BE2C (cell line): ENCODE data around the gene TNFRSF14.

Experiments used
- DNase-seq: peaks from one replicate; pipeline ENCODE4 v3.0.0-alpha.2; 2020
- H3K27me3 ChIP-seq: fragments of 250-450 bp; sonication (Bioruptor Pico); 2 replicates; pipeline ENCODE4 v1.5.1; 2020; ENCODE audit warnings: mild to moderate bottlenecking
- H3K36me3 ChIP-seq: fragments of 250-450 bp; sonication (Bioruptor Pico); 2 replicates; pipeline ENCODE4 v1.5.1; 2020; ENCODE audit warnings: mild to moderate bottlenecking
- H3K4me1 ChIP-seq: fragments of 250-450 bp; sonication (Bioruptor Pico); 2 replicates; pipeline ENCODE4 v1.5.1; 2020
- H3K4me3 ChIP-seq: 2 replicates; pipeline ENCODE4 v1.5.1; 2011; ENCODE audit warnings: low read depth, low read length
- H3K9me3 ChIP-seq: fragments of 250-450 bp; sonication (Bioruptor Pico); 2 replicates; pipeline ENCODE4 v1.5.1; 2020
- CTCF ChIP-seq: IDR thresholded peaks from 2 replicates; pipeline ENCODE4 v1.5.1; 2012; ENCODE audit warnings: mild to moderate bottlenecking, low read depth, low read length

TNFRSF14 gene

GRCh38 chr1:2538872-2539271 is 17.3 kb upstream of the TNFRSF14 start:
- Histone ChIP-seq H3K9me3 (no peaks in the 10 kb centered on the region), H3K36me3 (no peaks in the 10 kb centered on the region), H3K4me1 (peaks cover 10% of the 10 kb centered on the region), H3K4me3 (no peak overlapping the region), H3K27me3 (no peaks in the 10 kb centered on the region)
- no peak for TF ChIP-seq CTCF
- no peak for DNase-seq

GRCh38 chr1:2539312-2539907 is 16.8 kb upstream of the TNFRSF14 start:
- Histone ChIP-seq H3K9me3 (no peaks in the 10 kb centered on the region), H3K4me1 (peaks cover 16% of the 10 kb centered on the region), H3K4me3 (no peak overlapping the region), H3K27me3 (no peaks in the 10 kb centered on the region), H3K36me3 (no peaks in the 10 kb centered on the region)
- no peak for TF ChIP-seq CTCF
- DNase-seq, result no peak

- DNase-seq, result no peak
- Histone ChIP-seq H3K4me3 (no peak overlapping the region), H3K36me3 (no peaks in the 10 kb centered on the region), H3K4me1 (peaks cover 31% of the 10 kb centered on the region), H3K27me3 (no peaks in the 10 kb centered on the region), H3K9me3 (no peaks in the 10 kb centered on the region)
- no peak for TF ChIP-seq CTCF
These were observed 15.2 kb upstream of the TNFRSF14 start for GRCh38 chr1:2540816-2541492.

GRCh38 chr1:2541619-2542245 is 14.4 kb upstream of the TNFRSF14 start:
- Histone ChIP-seq H3K9me3 (no peaks in the 10 kb centered on the region), H3K36me3 (no peaks in the 10 kb centered on the region), H3K4me1 (peaks cover 31% of the 10 kb centered on the region), H3K4me3 (no peak overlapping the region), H3K27me3 (no peaks in the 10 kb centered on the region)
- DNase-seq, result no peak
- no peak for TF ChIP-seq CTCF

GRCh38 chr1:2542246-2542915 is 13.8 kb upstream of the TNFRSF14 start:
- Histone ChIP-seq H3K27me3 (no peaks in the 10 kb centered on the region), H3K9me3 (no peaks in the 10 kb centered on the region), H3K36me3 (no peaks in the 10 kb centered on the region), H3K4me3 (no peak overlapping the region), H3K4me1 (peaks cover 32% of the 10 kb centered on the region)
- no peak for DNase-seq
- no peak for TF ChIP-seq CTCF
